ENCODE results near the gene C6orf132. TPM values are rescaled to one million over a fixed set of nuclear protein-coding genes. Genes with fewer than 3 reads are reported as not detected.

C6orf132 gene
- total and polyA plus RNA-seq, 2 donors, result 0.71 to 4.8 TPM

- 89% methylated on average over 5 of the region's 5 CpGs for WGBS
- Histone ChIP-seq H3K4me1 (ENCODE audit: control insufficient read depth in 2 of 2, insufficient read depth in 2 of 2, low read length in 2 of 2) (no peaks in the 10 kb centered on the region), H3K27ac (ENCODE audit: low read depth in 1 of 2, low read length in 1 of 2) (no peak overlapping the region), H3K27me3 (ENCODE audit: control insufficient read depth in 2 of 2, insufficient read depth in 1 of 2, low read length in 1 of 2) (no peaks in the 10 kb centered on the region), H3K9me3 (ENCODE audit: control insufficient read depth in 2 of 2, insufficient read depth in 1 of 2, low read length in 1 of 2) (no peaks in the 10 kb centered on the region), H3K36me3 (ENCODE audit: control insufficient read depth in 2 of 2, insufficient read depth in 2 of 2, low read length in 1 of 2) (peaks cover 17 to 28% of the 10 kb centered on the region in 2 donors), H3K4me3 (ENCODE audit: low read length in 2 of 2) (no peak overlapping the region)
- DNase-seq (ENCODE audit: low read depth in 6 of 9, low spot score in 9 of 9), result no peak
Observed at GRCh38 chr6:42084889-42085288, 57.5 kb downstream of the C6orf132 start.

- H3K27ac ChIP-seq (ENCODE audit: low read depth in 1 of 2, low read length in 1 of 2), result peak overlapping the region in 1 of 2 donors; percentile 37
- WGBS, result 97% methylated on average over 5 of the region's 5 CpGs
- no peak for DNase-seq (ENCODE audit: low read depth in 6 of 9, low spot score in 9 of 9)
- no peaks in the 10 kb centered on the region for H3K27me3 ChIP-seq (ENCODE audit: control insufficient read depth in 2 of 2, insufficient read depth in 1 of 2, low read length in 1 of 2)
- no peak overlapping the region for H3K4me3 ChIP-seq (ENCODE audit: low read length in 2 of 2)
- no peaks in the 10 kb centered on the region for H3K9me3 ChIP-seq (ENCODE audit: control insufficient read depth in 2 of 2, insufficient read depth in 1 of 2, low read length in 1 of 2)
- H3K4me1 ChIP-seq (ENCODE audit: control insufficient read depth in 2 of 2, insufficient read depth in 2 of 2, low read length in 2 of 2), result no peaks in the 10 kb centered on the region
- peaks cover 31 to 40% of the 10 kb centered on the region in 2 donors for H3K36me3 ChIP-seq (ENCODE audit: control insufficient read depth in 2 of 2, insufficient read depth in 2 of 2, low read length in 1 of 2)
Observed at GRCh38 chr6:42083530-42083929, 58.9 kb downstream of the C6orf132 start.

- WGBS, result 97% methylated on average over 10 of the region's 10 CpGs
- DNase-seq (ENCODE audit: low read depth in 6 of 9, low spot score in 9 of 9), result no peak
- no peaks in the 10 kb centered on the region for H3K4me1 ChIP-seq (ENCODE audit: control insufficient read depth in 2 of 2, insufficient read depth in 2 of 2, low read length in 2 of 2)
- H3K9me3 ChIP-seq (ENCODE audit: control insufficient read depth in 2 of 2, insufficient read depth in 1 of 2, low read length in 1 of 2), result no peaks in the 10 kb centered on the region
- no peak overlapping the region for H3K27ac ChIP-seq (ENCODE audit: low read depth in 1 of 2, low read length in 1 of 2)
- H3K36me3 ChIP-seq (ENCODE audit: control insufficient read depth in 2 of 2, insufficient read depth in 2 of 2, low read length in 1 of 2), result peaks cover 48 to 60% of the 10 kb centered on the region in 2 donors
- H3K4me3 ChIP-seq (ENCODE audit: low read length in 2 of 2), result no peak overlapping the region
- no peaks in the 10 kb centered on the region for H3K27me3 ChIP-seq (ENCODE audit: control insufficient read depth in 2 of 2, insufficient read depth in 1 of 2, low read length in 1 of 2)
Observed at GRCh38 chr6:42079941-42080464, 62.4 kb downstream of the C6orf132 start.

- H3K27me3 ChIP-seq (ENCODE audit: control insufficient read depth in 2 of 2, insufficient read depth in 1 of 2, low read length in 1 of 2), result no peaks in the 10 kb centered on the region
- H3K9me3 ChIP-seq (ENCODE audit: control insufficient read depth in 2 of 2, insufficient read depth in 1 of 2, low read length in 1 of 2), result no peaks in the 10 kb centered on the region
- H3K4me3 ChIP-seq (ENCODE audit: low read length in 2 of 2), result no peak overlapping the region
- peaks cover 61 to 75% of the 10 kb centered on the region in 2 donors for H3K36me3 ChIP-seq (ENCODE audit: control insufficient read depth in 2 of 2, insufficient read depth in 2 of 2, low read length in 1 of 2)
- no peak for DNase-seq (ENCODE audit: low read depth in 6 of 9, low spot score in 9 of 9)
- WGBS, result 98% methylated on average over 11 of the region's 11 CpGs
- H3K4me1 ChIP-seq (ENCODE audit: control insufficient read depth in 2 of 2, insufficient read depth in 2 of 2, low read length in 2 of 2), result no peaks in the 10 kb centered on the region
- H3K27ac ChIP-seq (ENCODE audit: low read depth in 1 of 2, low read length in 1 of 2), result no peak overlapping the region
Observed at GRCh38 chr6:42078386-42078785, 64.0 kb downstream of the C6orf132 start.

GRCh38 chr6:42075159-42075838, 67.1 kb downstream of the C6orf132 start:
- Histone ChIP-seq H3K27ac (ENCODE audit: low read depth in 1 of 2, low read length in 1 of 2) (no peak overlapping the region), H3K4me3 (ENCODE audit: low read length in 2 of 2) (no peak overlapping the region), H3K9me3 (ENCODE audit: control insufficient read depth in 2 of 2, insufficient read depth in 1 of 2, low read length in 1 of 2) (no peaks in the 10 kb centered on the region), H3K36me3 (ENCODE audit: control insufficient read depth in 2 of 2, insufficient read depth in 2 of 2, low read length in 1 of 2) (peaks cover 78 to 89% of the 10 kb centered on the region in 2 donors), H3K4me1 (ENCODE audit: control insufficient read depth in 2 of 2, insufficient read depth in 2 of 2, low read length in 2 of 2) (no peaks in the 10 kb centered on the region), H3K27me3 (ENCODE audit: control insufficient read depth in 2 of 2, insufficient read depth in 1 of 2, low read length in 1 of 2) (no peaks in the 10 kb centered on the region)
- DNase-seq (ENCODE audit: low read depth in 6 of 9, low spot score in 9 of 9), result peak in 8 of 9 donors; percentile 16 to 55 (median 36)
- 60% methylated on average over 7 of the region's 7 CpGs for WGBS

GRCh38 chr6:42073287-42073686, 69.1 kb downstream of the C6orf132 start:
- no peaks in the 10 kb centered on the region for H3K4me1 ChIP-seq (ENCODE audit: control insufficient read depth in 2 of 2, insufficient read depth in 2 of 2, low read length in 2 of 2)
- no peaks in the 10 kb centered on the region for H3K27me3 ChIP-seq (ENCODE audit: control insufficient read depth in 2 of 2, insufficient read depth in 1 of 2, low read length in 1 of 2)
- H3K36me3 ChIP-seq (ENCODE audit: control insufficient read depth in 2 of 2, insufficient read depth in 2 of 2, low read length in 1 of 2), result peaks cover 80 to 92% of the 10 kb centered on the region in 2 donors
- no peak overlapping the region for H3K4me3 ChIP-seq (ENCODE audit: low read length in 2 of 2)
- no peaks in the 10 kb centered on the region for H3K9me3 ChIP-seq (ENCODE audit: control insufficient read depth in 2 of 2, insufficient read depth in 1 of 2, low read length in 1 of 2)
- DNase-seq (ENCODE audit: low read depth in 6 of 9, low spot score in 9 of 9), result no peak
- 96% methylated on average over 2 of the region's 2 CpGs for WGBS
- no peak overlapping the region for H3K27ac ChIP-seq (ENCODE audit: low read depth in 1 of 2, low read length in 1 of 2)

GRCh38 chr6:42071881-42072583, 70.4 kb downstream of the C6orf132 start:
- Histone ChIP-seq H3K9me3 (ENCODE audit: control insufficient read depth in 2 of 2, insufficient read depth in 1 of 2, low read length in 1 of 2) (no peaks in the 10 kb centered on the region), H3K36me3 (ENCODE audit: control insufficient read depth in 2 of 2, insufficient read depth in 2 of 2, low read length in 1 of 2) (peaks cover 79 to 92% of the 10 kb centered on the region in 2 donors), H3K4me1 (ENCODE audit: control insufficient read depth in 2 of 2, insufficient read depth in 2 of 2, low read length in 2 of 2) (no peaks in the 10 kb centered on the region), H3K27me3 (ENCODE audit: control insufficient read depth in 2 of 2, insufficient read depth in 1 of 2, low read length in 1 of 2) (no peaks in the 10 kb centered on the region), H3K4me3 (ENCODE audit: low read length in 2 of 2) (no peak overlapping the region), H3K27ac (ENCODE audit: low read depth in 1 of 2, low read length in 1 of 2) (no peak overlapping the region)
- DNase-seq (ENCODE audit: low read depth in 6 of 9, low spot score in 9 of 9), result no peak
- WGBS, result 74% methylated on average over 6 of the region's 6 CpGs

- WGBS, result 98% methylated on average over 5 of the region's 5 CpGs
- H3K4me3 ChIP-seq (ENCODE audit: low read length in 2 of 2), result no peak overlapping the region
Observed at GRCh38 chr6:42068872-42069522, 73.4 kb downstream of the C6orf132 start.

GRCh38 chr6:42068173-42068572, 74.2 kb downstream of the C6orf132 start:
- Histone ChIP-seq H3K4me3 (ENCODE audit: low read length in 2 of 2) (no peak overlapping the region), H3K27me3 (ENCODE audit: control insufficient read depth in 2 of 2, insufficient read depth in 1 of 2, low read length in 1 of 2) (no peaks in the 10 kb centered on the region), H3K4me1 (ENCODE audit: control insufficient read depth in 2 of 2, insufficient read depth in 2 of 2, low read length in 2 of 2) (no peaks in the 10 kb centered on the region), H3K36me3 (ENCODE audit: control insufficient read depth in 2 of 2, insufficient read depth in 2 of 2, low read length in 1 of 2) (peaks cover 74 to 81% of the 10 kb centered on the region in 2 donors), H3K27ac (ENCODE audit: low read depth in 1 of 2, low read length in 1 of 2) (no peak overlapping the region), H3K9me3 (ENCODE audit: control insufficient read depth in 2 of 2, insufficient read depth in 1 of 2, low read length in 1 of 2) (no peaks in the 10 kb centered on the region)
- no peak for DNase-seq (ENCODE audit: low read depth in 6 of 9, low spot score in 9 of 9)
- WGBS, result 99% methylated on average over 7 of the region's 7 CpGs

More at GRCh38 chr6:42068872-42069522, 73.4 kb downstream of the C6orf132 start:
- no peaks in the 10 kb centered on the region for H3K9me3 ChIP-seq (ENCODE audit: control insufficient read depth in 2 of 2, insufficient read depth in 1 of 2, low read length in 1 of 2)
- H3K27ac ChIP-seq (ENCODE audit: low read depth in 1 of 2, low read length in 1 of 2), result no peak overlapping the region
- peaks cover 75 to 82% of the 10 kb centered on the region in 2 donors for H3K36me3 ChIP-seq (ENCODE audit: control insufficient read depth in 2 of 2, insufficient read depth in 2 of 2, low read length in 1 of 2)
- no peak for DNase-seq (ENCODE audit: low read depth in 6 of 9, low spot score in 9 of 9)
- no peaks in the 10 kb centered on the region for H3K4me1 ChIP-seq (ENCODE audit: control insufficient read depth in 2 of 2, insufficient read depth in 2 of 2, low read length in 2 of 2)
- H3K27me3 ChIP-seq (ENCODE audit: control insufficient read depth in 2 of 2, insufficient read depth in 1 of 2, low read length in 1 of 2), result no peaks in the 10 kb centered on the region
